HepG2 (cell line): ENCODE results near the gene TTLL10. TPM values are rescaled to one million over a fixed set of nuclear protein-coding genes. Genes with fewer than 3 reads are reported as not detected.

Source experiments
- BCL6 ChIP-seq: IDR thresholded peaks from 2 replicates; pipeline ENCODE4 v1.6.1; 2016; ENCODE audit warnings: missing genetic modification reagents, missing compliant biosample characterization
- ERF ChIP-seq: IDR thresholded peaks from 2 replicates; pipeline ENCODE4 v1.6.1; 2018; ENCODE audit warnings: missing biosample characterization, missing genetic modification reagents
- FOXJ3 ChIP-seq: sonication (generic); formaldehyde crosslinking; IDR thresholded peaks from 2 replicates; pipeline ENCODE4 v1.4.0; 2020; ENCODE audit warnings: missing genetic modification reagents, mild to moderate bottlenecking, borderline replicate concordance
- FOXP1 ChIP-seq, 2 experiments: fragments of 450-650 bp in 1 of 2; IDR thresholded peaks; 2 replicates each; pipeline ENCODE4 v1.6.1; 2017 to 2018; ENCODE audit warnings: antibody characterized with exemption in 1 of 2
- IRF2 ChIP-seq: IDR thresholded peaks from 2 replicates; pipeline ENCODE4 v1.6.1; 2018; ENCODE audit warnings: missing genetic modification reagents, missing compliant biosample characterization
- NFATC3 ChIP-seq: sonication (generic); formaldehyde crosslinking; IDR thresholded peaks from 2 replicates; pipeline ENCODE4 v1.5.1; 2020; ENCODE audit warnings: mild to moderate bottlenecking, missing genetic modification reagents
- REXO4 ChIP-seq: sonication (generic); formaldehyde crosslinking; IDR thresholded peaks from 2 replicates; pipeline ENCODE4 v1.8.0; 2022; ENCODE audit warnings: missing genetic modification reagents, mild to moderate bottlenecking, borderline replicate concordance
- SMAD1 ChIP-seq: sonication (generic); formaldehyde crosslinking; IDR thresholded peaks from 2 replicates; pipeline ENCODE4 v1.4.0; 2020; ENCODE audit warnings: missing genetic modification reagents, low read depth, mild to moderate bottlenecking, borderline replicate concordance
- SRY ChIP-seq: sonication (generic); formaldehyde crosslinking; IDR thresholded peaks from 2 replicates; pipeline ENCODE4 v1.8.0; 2022; ENCODE audit warnings: mild to moderate bottlenecking, missing genetic modification reagents
- THAP8 ChIP-seq: sonication (generic); formaldehyde crosslinking; IDR thresholded peaks from 2 replicates; pipeline ENCODE4 v1.5.1; 2020; ENCODE audit warnings: missing genetic modification reagents, mild to moderate bottlenecking, borderline replicate concordance
- TP53 ChIP-seq: sonication (generic); formaldehyde crosslinking; conservative IDR thresholded peaks from 2 replicates; pipeline ENCODE4 v1.4.0; 2020; ENCODE audit warnings: missing genetic modification reagents
- ZBTB4 ChIP-seq: sonication (generic); formaldehyde crosslinking; IDR thresholded peaks from 2 replicates; pipeline ENCODE4 v1.4.0; 2020; ENCODE audit warnings: missing genetic modification reagents, mild to moderate bottlenecking, borderline replicate concordance
- ZBTB42 ChIP-seq: sonication (generic); formaldehyde crosslinking; IDR thresholded peaks from 2 replicates; pipeline ENCODE4 v1.5.0; 2020; ENCODE audit warnings: mild to moderate bottlenecking, missing genetic modification reagents
- ZNF234 ChIP-seq: sonication (generic); formaldehyde crosslinking; conservative IDR thresholded peaks from 2 replicates; pipeline ENCODE4 v1.5.1; 2020; ENCODE audit warnings: mild to moderate bottlenecking, missing genetic modification reagents
- ZNF569 ChIP-seq: sonication (generic); formaldehyde crosslinking; IDR thresholded peaks from 2 replicates; pipeline ENCODE4 v1.5.0; 2020; ENCODE audit warnings: mild to moderate bottlenecking, missing genetic modification reagents, moderate library complexity, borderline replicate concordance
- ZNF652 ChIP-seq: IDR thresholded peaks from 2 replicates; pipeline ENCODE4 v1.6.1; 2016; ENCODE audit warnings: low read depth, borderline replicate concordance
- ZNF670 ChIP-seq: sonication (generic); formaldehyde crosslinking; IDR thresholded peaks from 2 replicates; pipeline ENCODE4 v1.8.0; 2022; ENCODE audit warnings: mild to moderate bottlenecking, missing genetic modification reagents, borderline replicate concordance
- polyA plus RNA-seq, 8 experiments: library from polyadenylated mRNA; depleted of rRNA in 3 of 8; stranded (reverse) in 7 of 8; unstranded in 1 of 8; fragments of >200 nt; fragmentation: Illumina TruSeq in 4 of 8; extraction: Trizol in 4 of 8; gene quantifications; 2 replicates each; pipeline versions ENCODE4 v1.2.1 to v1.2.3, GENCODE V29; 2011 to 2016; ENCODE audit warnings: low read depth in 4 of 8, missing spikeins in 1 of 8, mixed read lengths in 1 of 8; ENCODE audit not compliant: insufficient read depth in 1 of 8
- total RNA-seq, 5 experiments: library from RNA; depleted of rRNA; stranded (reverse); fragments of >200 nt; fragmentation: Illumina TruSeq; extraction: Trizol; gene quantifications; 2 replicates each; pipeline ENCODE4 v1.2.3, GENCODE V29; 2016; ENCODE audit warnings: low read depth in 1 of 5
- TF ChIP-seq, protein P1 (sequence below): sonication (generic); formaldehyde crosslinking; IDR thresholded peaks from 2 replicates; pipeline ENCODE4 v1.4.0; 2020; ENCODE audit warnings: missing genetic modification reagents
- TF ChIP-seq, protein P2 (sequence below): sonication (generic); formaldehyde crosslinking; IDR thresholded peaks from 2 replicates; pipeline ENCODE4 v1.5.1; 2020; ENCODE audit warnings: mild to moderate bottlenecking, moderate library complexity, missing genetic modification reagents

TTLL10 gene
- total and polyA plus RNA-seq, 2 of the 13 experiments (the other 11 are each of a cell fraction or from before 2014, with no cell fraction given) = not detected

DNA sequence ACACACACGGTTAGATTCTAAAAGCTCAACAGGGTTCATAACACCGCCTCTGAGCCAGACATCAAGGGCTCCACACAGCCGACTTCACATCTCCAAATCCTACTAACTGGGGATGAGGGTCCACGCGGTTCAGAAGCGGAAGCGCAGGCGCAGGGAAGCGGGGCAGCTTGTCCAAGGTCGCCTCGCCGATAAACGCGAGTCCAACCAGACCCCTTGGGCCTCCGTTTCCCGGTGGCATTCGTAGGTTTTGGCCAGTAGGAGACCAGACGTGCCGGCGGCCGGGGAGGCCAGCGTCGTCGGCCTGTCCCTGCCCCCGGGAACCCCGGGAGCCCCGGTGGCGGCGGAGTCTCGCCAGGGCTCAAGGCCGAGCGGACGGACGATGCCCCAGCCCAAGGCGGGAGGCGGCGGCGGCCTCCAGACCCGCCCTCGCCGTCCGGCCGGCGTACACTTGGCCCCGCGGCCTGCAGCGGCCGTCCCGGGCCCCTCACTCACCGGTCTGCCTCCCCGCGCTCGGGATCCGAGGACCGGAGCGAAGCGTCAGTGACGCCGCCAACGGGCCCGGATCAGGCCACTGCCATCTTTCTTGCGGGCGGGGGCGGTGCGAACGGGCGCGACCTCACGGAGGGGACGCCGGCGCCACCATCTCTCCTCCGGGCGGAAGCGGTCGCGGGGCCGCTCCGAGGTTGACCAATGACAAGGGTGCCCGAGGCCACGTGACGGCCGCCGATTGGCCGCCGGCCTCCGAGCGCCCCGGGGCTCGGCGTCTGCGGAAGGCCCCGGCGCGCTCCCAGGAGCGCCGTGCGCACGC is 57.9 kb downstream of the TTLL10 start, which contains the start of gene SDF4 (continued):
- TF ChIP-seq, protein P1, sequence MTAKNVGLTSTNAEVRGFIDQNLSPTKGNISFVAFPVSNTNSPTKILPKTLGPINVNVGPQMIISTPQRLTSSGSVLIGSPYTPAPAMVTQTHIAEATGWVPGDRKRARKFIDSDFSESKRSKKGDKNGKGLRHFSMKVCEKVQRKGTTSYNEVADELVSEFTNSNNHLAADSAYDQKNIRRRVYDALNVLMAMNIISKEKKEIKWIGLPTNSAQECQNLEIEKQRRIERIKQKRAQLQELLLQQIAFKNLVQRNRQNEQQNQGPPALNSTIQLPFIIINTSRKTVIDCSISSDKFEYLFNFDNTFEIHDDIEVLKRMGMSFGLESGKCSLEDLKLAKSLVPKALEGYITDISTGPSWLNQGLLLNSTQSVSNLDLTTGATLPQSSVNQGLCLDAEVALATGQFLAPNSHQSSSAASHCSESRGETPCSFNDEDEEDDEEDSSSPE (CRISPR knock-in tag) = peak; percentile 43; the same call in 1 of the 2 replicates
- no peak for TF ChIP-seq FOXP1 (IDR thresholded peaks at IDR 0.05)
- TF ChIP-seq FOXP1 (CRISPR knock-in tag; IDR thresholded peaks at IDR 0.05) = no peak
- TF ChIP-seq THAP8 (CRISPR knock-in tag) = no peak
- TF ChIP-seq ZNF652 (CRISPR knock-in tag) = no peak
- TF ChIP-seq TP53 (CRISPR knock-in tag) = no peak
- TF ChIP-seq ERF = 0 out of 2 replicates have a peak, but pooled peaks have one; percentile 52
- 0 out of 2 replicates have a peak, but pooled peaks have one; percentile 63 for TF ChIP-seq IRF2 (CRISPR knock-in tag)
- peak; percentile 64; the same call in 1 of the 2 replicates for TF ChIP-seq ZBTB42 (CRISPR knock-in tag)
- TF ChIP-seq REXO4 (CRISPR knock-in tag) = no peak
- TF ChIP-seq SRY (CRISPR knock-in tag) = peak; percentile 55
- peak; percentile 53; the same call in 1 of the 2 replicates for TF ChIP-seq ZNF670 (CRISPR knock-in tag)
- TF ChIP-seq, protein P2, sequence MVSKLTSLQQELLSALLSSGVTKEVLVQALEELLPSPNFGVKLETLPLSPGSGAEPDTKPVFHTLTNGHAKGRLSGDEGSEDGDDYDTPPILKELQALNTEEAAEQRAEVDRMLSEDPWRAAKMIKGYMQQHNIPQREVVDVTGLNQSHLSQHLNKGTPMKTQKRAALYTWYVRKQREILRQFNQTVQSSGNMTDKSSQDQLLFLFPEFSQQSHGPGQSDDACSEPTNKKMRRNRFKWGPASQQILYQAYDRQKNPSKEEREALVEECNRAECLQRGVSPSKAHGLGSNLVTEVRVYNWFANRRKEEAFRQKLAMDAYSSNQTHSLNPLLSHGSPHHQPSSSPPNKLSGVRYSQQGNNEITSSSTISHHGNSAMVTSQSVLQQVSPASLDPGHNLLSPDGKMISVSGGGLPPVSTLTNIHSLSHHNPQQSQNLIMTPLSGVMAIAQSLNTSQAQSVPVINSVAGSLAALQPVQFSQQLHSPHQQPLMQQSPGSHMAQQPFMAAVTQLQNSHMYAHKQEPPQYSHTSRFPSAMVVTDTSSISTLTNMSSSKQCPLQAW (CRISPR knock-in tag) = 0 out of 2 replicates have a peak, but pooled peaks have one; percentile 13
- 0 out of 2 replicates have a peak, but pooled peaks have one; percentile 63 for TF ChIP-seq ZNF569 (CRISPR knock-in tag)
- TF ChIP-seq SMAD1 = no peak; the same call in 1 of the 2 replicates
- peak; percentile 90; the same call in 1 of the 2 replicates for TF ChIP-seq ZNF234 (CRISPR knock-in tag)
- peak; percentile 35 for TF ChIP-seq BCL6 (CRISPR knock-in tag)
- no peak for TF ChIP-seq FOXJ3
- no peak for TF ChIP-seq NFATC3 (CRISPR knock-in tag)
- no peak for TF ChIP-seq ZBTB4
